NCI-H82 (cell line): ENCODE results near the gene KRTAP4-8.
"Not testable (repeated sequence)": the region's sequence is repeated elsewhere in the genome, so short reads cannot be mapped to it uniquely, and the experiment has no call there.

Source experiments
- DNase-seq: peaks from one replicate; lab custom pipeline; 2025; lab: John Stamatoyannopoulos, UW

The KRTAP4-8 gene

GRCh38 chr17:41065016-41065689 lies 32.8 kb downstream of the KRTAP4-8 start:
- not testable (repeated sequence) for DNase-seq

GRCh38 chr17:41064301-41064700 lies 33.6 kb downstream of the KRTAP4-8 start:
- no peak for DNase-seq

- no peak for DNase-seq
Measured at GRCh38 chr17:41063449-41063848, 34.5 kb downstream of the KRTAP4-8 start.

GRCh38 chr17:41061964-41062363 lies 36.0 kb downstream of the KRTAP4-8 start:
- no peak for DNase-seq

- no peak for DNase-seq
Measured at GRCh38 chr17:41060052-41060604, 37.8 kb downstream of the KRTAP4-8 start, which contains the start of gene KRTAP2-3. TSS of gene KRTAP2-3 (minus strand) at chr17:41060114. CDS start at chr17:41060050, 64 bp downstream.

- not testable (repeated sequence) for DNase-seq
Measured at GRCh38 chr17:41059276-41060051, 38.5 kb downstream of the KRTAP4-8 start.

GRCh38 chr17:41058741-41059140 lies 39.2 kb downstream of the KRTAP4-8 start:
- DNase-seq: no peak

GRCh38 chr17:41057547-41057946 lies 40.4 kb downstream of the KRTAP4-8 start:
- no peak for DNase-seq

GRCh38 chr17:41055130-41055529 lies 42.8 kb downstream of the KRTAP4-8 start, which contains the start of gene KRTAP2-2:
TSS of gene KRTAP2-2 (minus strand) at chr17:41055230. CDS start at chr17:41055211, 19 bp downstream.
- not testable (repeated sequence) for DNase-seq

- DNase-seq: not testable (repeated sequence)
Measured at GRCh38 chr17:41054556-41054955, 43.4 kb downstream of the KRTAP4-8 start.

- DNase-seq: no peak
Measured at GRCh38 chr17:41054025-41054424, 43.9 kb downstream of the KRTAP4-8 start.

GRCh38 chr17:41052566-41052965 lies 45.4 kb downstream of the KRTAP4-8 start:
- no peak for DNase-seq

- DNase-seq: no peak
Measured at GRCh38 chr17:41049110-41049509, 48.8 kb downstream of the KRTAP4-8 start.

GRCh38 chr17:41048441-41048840 lies 49.5 kb downstream of the KRTAP4-8 start:
- DNase-seq: no peak
